ENCODE results near the gene ARHGAP31.

DNA sequence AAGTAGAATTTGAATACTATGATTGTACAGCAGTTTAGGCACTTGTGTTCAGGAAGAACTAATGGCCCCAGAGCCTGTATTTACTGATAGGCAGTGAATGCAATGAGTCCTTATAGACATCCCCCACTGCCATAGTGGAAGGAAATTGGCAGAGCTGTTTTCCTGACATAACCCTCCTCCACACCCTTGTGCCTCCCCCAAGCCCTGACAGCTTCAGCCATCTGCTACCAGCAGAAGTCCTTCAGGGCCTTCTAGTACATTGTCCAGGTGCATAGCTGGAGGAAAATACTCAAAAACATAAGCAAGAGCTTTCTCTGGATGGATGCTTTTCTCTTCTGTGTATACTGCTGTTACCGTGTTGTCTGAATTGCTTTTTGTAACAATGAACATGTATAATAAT, 20.6 kb downstream of the ARHGAP31 start:
- TF ChIP-seq NR3C1 (CRISPR knock-in tag; conservative IDR thresholded peaks at IDR 0.05; ENCODE audit: low read depth) (no peak), SMAD4 (CRISPR knock-in tag; IDR thresholded peaks at IDR 0.05) (no peak), SP1 (CRISPR knock-in tag; conservative IDR thresholded peaks at IDR 0.05) (no peak), ZNF263 (CRISPR knock-in tag; IDR thresholded peaks at IDR 0.05; ENCODE audit: low read depth) (no peak), ZNF232 (CRISPR knock-in tag; IDR thresholded peaks at IDR 0.05) (no peak)
- TF ChIP-seq, protein P1, sequence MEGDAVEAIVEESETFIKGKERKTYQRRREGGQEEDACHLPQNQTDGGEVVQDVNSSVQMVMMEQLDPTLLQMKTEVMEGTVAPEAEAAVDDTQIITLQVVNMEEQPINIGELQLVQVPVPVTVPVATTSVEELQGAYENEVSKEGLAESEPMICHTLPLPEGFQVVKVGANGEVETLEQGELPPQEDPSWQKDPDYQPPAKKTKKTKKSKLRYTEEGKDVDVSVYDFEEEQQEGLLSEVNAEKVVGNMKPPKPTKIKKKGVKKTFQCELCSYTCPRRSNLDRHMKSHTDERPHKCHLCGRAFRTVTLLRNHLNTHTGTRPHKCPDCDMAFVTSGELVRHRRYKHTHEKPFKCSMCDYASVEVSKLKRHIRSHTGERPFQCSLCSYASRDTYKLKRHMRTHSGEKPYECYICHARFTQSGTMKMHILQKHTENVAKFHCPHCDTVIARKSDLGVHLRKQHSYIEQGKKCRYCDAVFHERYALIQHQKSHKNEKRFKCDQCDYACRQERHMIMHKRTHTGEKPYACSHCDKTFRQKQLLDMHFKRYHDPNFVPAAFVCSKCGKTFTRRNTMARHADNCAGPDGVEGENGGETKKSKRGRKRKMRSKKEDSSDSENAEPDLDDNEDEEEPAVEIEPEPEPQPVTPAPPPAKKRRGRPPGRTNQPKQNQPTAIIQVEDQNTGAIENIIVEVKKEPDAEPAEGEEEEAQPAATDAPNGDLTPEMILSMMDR (IDR thresholded peaks at IDR 0.05), result no peak
- TF ChIP-seq, protein P2, sequence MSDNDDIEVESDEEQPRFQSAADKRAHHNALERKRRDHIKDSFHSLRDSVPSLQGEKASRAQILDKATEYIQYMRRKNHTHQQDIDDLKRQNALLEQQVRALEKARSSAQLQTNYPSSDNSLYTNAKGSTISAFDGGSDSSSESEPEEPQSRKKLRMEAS (CRISPR knock-in tag; IDR thresholded peaks at IDR 0.05), result no peak
- TF ChIP-seq, protein P3, sequence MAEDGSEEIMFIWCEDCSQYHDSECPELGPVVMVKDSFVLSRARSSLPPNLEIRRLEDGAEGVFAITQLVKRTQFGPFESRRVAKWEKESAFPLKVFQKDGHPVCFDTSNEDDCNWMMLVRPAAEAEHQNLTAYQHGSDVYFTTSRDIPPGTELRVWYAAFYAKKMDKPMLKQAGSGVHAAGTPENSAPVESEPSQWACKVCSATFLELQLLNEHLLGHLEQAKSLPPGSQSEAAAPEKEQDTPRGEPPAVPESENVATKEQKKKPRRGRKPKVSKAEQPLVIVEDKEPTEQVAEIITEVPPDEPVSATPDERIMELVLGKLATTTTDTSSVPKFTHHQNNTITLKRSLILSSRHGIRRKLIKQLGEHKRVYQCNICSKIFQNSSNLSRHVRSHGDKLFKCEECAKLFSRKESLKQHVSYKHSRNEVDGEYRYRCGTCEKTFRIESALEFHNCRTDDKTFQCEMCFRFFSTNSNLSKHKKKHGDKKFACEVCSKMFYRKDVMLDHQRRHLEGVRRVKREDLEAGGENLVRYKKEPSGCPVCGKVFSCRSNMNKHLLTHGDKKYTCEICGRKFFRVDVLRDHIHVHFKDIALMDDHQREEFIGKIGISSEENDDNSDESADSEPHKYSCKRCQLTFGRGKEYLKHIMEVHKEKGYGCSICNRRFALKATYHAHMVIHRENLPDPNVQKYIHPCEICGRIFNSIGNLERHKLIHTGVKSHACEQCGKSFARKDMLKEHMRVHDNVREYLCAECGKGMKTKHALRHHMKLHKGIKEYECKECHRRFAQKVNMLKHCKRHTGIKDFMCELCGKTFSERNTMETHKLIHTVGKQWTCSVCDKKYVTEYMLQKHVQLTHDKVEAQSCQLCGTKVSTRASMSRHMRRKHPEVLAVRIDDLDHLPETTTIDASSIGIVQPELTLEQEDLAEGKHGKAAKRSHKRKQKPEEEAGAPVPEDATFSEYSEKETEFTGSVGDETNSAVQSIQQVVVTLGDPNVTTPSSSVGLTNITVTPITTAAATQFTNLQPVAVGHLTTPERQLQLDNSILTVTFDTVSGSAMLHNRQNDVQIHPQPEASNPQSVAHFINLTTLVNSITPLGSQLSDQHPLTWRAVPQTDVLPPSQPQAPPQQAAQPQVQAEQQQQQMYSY (CRISPR knock-in tag; IDR thresholded peaks at IDR 0.05), result no peak
- TF ChIP-seq, protein P4, sequence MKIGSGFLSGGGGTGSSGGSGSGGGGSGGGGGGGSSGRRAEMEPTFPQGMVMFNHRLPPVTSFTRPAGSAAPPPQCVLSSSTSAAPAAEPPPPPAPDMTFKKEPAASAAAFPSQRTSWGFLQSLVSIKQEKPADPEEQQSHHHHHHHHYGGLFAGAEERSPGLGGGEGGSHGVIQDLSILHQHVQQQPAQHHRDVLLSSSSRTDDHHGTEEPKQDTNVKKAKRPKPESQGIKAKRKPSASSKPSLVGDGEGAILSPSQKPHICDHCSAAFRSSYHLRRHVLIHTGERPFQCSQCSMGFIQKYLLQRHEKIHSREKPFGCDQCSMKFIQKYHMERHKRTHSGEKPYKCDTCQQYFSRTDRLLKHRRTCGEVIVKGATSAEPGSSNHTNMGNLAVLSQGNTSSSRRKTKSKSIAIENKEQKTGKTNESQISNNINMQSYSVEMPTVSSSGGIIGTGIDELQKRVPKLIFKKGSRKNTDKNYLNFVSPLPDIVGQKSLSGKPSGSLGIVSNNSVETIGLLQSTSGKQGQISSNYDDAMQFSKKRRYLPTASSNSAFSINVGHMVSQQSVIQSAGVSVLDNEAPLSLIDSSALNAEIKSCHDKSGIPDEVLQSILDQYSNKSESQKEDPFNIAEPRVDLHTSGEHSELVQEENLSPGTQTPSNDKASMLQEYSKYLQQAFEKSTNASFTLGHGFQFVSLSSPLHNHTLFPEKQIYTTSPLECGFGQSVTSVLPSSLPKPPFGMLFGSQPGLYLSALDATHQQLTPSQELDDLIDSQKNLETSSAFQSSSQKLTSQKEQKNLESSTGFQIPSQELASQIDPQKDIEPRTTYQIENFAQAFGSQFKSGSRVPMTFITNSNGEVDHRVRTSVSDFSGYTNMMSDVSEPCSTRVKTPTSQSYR (CRISPR knock-in tag; IDR thresholded peaks at IDR 0.05), result no peak
- TF ChIP-seq, protein P5, sequence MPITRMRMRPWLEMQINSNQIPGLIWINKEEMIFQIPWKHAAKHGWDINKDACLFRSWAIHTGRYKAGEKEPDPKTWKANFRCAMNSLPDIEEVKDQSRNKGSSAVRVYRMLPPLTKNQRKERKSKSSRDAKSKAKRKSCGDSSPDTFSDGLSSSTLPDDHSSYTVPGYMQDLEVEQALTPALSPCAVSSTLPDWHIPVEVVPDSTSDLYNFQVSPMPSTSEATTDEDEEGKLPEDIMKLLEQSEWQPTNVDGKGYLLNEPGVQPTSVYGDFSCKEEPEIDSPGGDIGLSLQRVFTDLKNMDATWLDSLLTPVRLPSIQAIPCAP (CRISPR knock-in tag; IDR thresholded peaks at IDR 0.05), result no peak
- TF ChIP-seq, protein P6, sequence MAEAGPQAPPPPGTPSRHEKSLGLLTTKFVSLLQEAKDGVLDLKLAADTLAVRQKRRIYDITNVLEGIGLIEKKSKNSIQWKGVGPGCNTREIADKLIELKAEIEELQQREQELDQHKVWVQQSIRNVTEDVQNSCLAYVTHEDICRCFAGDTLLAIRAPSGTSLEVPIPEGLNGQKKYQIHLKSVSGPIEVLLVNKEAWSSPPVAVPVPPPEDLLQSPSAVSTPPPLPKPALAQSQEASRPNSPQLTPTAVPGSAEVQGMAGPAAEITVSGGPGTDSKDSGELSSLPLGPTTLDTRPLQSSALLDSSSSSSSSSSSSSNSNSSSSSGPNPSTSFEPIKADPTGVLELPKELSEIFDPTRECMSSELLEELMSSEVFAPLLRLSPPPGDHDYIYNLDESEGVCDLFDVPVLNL (CRISPR knock-in tag; IDR thresholded peaks at IDR 0.05; ENCODE audit: borderline replicate concordance, low read depth), result no peak
- TF ChIP-seq, protein P7, sequence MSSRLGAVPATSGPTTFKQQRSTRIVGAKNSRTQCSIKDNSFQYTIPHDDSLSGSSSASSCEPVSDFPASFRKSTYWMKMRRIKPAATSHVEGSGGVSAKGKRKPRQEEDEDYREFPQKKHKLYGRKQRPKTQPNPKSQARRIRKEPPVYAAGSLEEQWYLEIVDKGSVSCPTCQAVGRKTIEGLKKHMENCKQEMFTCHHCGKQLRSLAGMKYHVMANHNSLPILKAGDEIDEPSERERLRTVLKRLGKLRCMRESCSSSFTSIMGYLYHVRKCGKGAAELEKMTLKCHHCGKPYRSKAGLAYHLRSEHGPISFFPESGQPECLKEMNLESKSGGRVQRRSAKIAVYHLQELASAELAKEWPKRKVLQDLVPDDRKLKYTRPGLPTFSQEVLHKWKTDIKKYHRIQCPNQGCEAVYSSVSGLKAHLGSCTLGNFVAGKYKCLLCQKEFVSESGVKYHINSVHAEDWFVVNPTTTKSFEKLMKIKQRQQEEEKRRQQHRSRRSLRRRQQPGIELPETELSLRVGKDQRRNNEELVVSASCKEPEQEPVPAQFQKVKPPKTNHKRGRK (CRISPR knock-in tag; IDR thresholded peaks at IDR 0.05; ENCODE audit: borderline replicate concordance), result no peak

Measured in WTC11 (cell line).